HepG2 (cell line): ENCODE results near the gene SLC13A5. TPM values are rescaled to one million over a fixed set of nuclear protein-coding genes. Genes with fewer than 3 reads are reported as not detected.

Experiments used
- HMGA1 ChIP-seq: sonication (generic); formaldehyde crosslinking; conservative IDR thresholded peaks from 2 replicates; pipeline ENCODE4 v1.4.0; 2020; ENCODE audit warnings: missing genetic modification reagents
- HNF4A ChIP-seq: sonication (generic); formaldehyde crosslinking; IDR thresholded peaks from 2 replicates; pipeline ENCODE4 v1.4.0; 2020; ENCODE audit warnings: missing genetic modification reagents
- HNF4G ChIP-seq, 2 experiments: sonication (generic) in 1 of 2; formaldehyde crosslinking in 1 of 2; IDR thresholded peaks; 2 replicates each; pipeline versions ENCODE4 v1.4.0 to v1.6.1; 2011 to 2020; ENCODE audit warnings: borderline replicate concordance in 2 of 2, low read depth in 2 of 2, mild to moderate bottlenecking in 2 of 2, low read length in 1 of 2, missing genetic modification reagents in 1 of 2, moderate library complexity in 1 of 2
- HOXA3 ChIP-seq: sonication (generic); formaldehyde crosslinking; IDR thresholded peaks from 2 replicates; pipeline ENCODE4 v1.5.0; 2020; ENCODE audit warnings: missing genetic modification reagents
- PATZ1 ChIP-seq: sonication (generic); formaldehyde crosslinking; IDR thresholded peaks from 2 replicates; pipeline ENCODE4 v1.4.0; 2020; ENCODE audit warnings: missing genetic modification reagents
- PHF21A ChIP-seq: sonication (generic); formaldehyde crosslinking; IDR thresholded peaks from 2 replicates; pipeline ENCODE4 v1.5.0; 2020; ENCODE audit warnings: mild to moderate bottlenecking, missing genetic modification reagents
- POLR2AphosphoS5 ChIP-seq: IDR thresholded peaks from 2 replicates; pipeline ENCODE4 v1.6.1; 2012; ENCODE audit warnings: low read depth, low read length
- SALL1 ChIP-seq: sonication (generic); formaldehyde crosslinking; IDR thresholded peaks from 2 replicates; pipeline ENCODE4 v1.8.0; 2022; ENCODE audit warnings: mild to moderate bottlenecking, missing genetic modification reagents
- SIX1 ChIP-seq: sonication (generic); formaldehyde crosslinking; IDR thresholded peaks from 2 replicates; pipeline ENCODE4 v1.4.0; 2020; ENCODE audit warnings: missing genetic modification reagents, borderline replicate concordance
- TARDBP ChIP-seq: sonication (generic); formaldehyde crosslinking; IDR thresholded peaks from 2 replicates; pipeline ENCODE4 v1.8.0; 2022; ENCODE audit warnings: mild to moderate bottlenecking, missing genetic modification reagents
- ZNF263 ChIP-seq: sonication (generic); formaldehyde crosslinking; IDR thresholded peaks from 2 replicates; pipeline ENCODE4 v1.4.0; 2020; ENCODE audit warnings: missing genetic modification reagents
- ZNF563 ChIP-seq: sonication (generic); formaldehyde crosslinking; IDR thresholded peaks from 2 replicates; pipeline ENCODE4 v1.8.0; 2022; ENCODE audit warnings: mild to moderate bottlenecking, moderate library complexity, missing genetic modification reagents
- ZNF652 ChIP-seq: IDR thresholded peaks from 2 replicates; pipeline ENCODE4 v1.6.1; 2016; ENCODE audit warnings: low read depth, borderline replicate concordance
- polyA plus RNA-seq, 8 experiments: library from polyadenylated mRNA; depleted of rRNA in 3 of 8; stranded (reverse) in 7 of 8; unstranded in 1 of 8; fragments of >200 nt; fragmentation: Illumina TruSeq in 4 of 8; extraction: Trizol in 4 of 8; gene quantifications; 2 replicates each; pipeline versions ENCODE4 v1.2.1 to v1.2.3, GENCODE V29; 2011 to 2016; ENCODE audit warnings: low read depth in 4 of 8, missing spikeins in 1 of 8, mixed read lengths in 1 of 8; ENCODE audit not compliant: insufficient read depth in 1 of 8
- total RNA-seq, 5 experiments: library from RNA; depleted of rRNA; stranded (reverse); fragments of >200 nt; fragmentation: Illumina TruSeq; extraction: Trizol; gene quantifications; 2 replicates each; pipeline ENCODE4 v1.2.3, GENCODE V29; 2016; ENCODE audit warnings: low read depth in 1 of 5
- TF ChIP-seq, protein P1 (sequence below): sonication (generic); formaldehyde crosslinking; IDR thresholded peaks from 2 replicates; pipeline ENCODE4 v1.4.0; 2020; ENCODE audit warnings: missing genetic modification reagents
- TF ChIP-seq, protein P2 (sequence below): IDR thresholded peaks from 2 replicates; pipeline ENCODE4 v1.4.0; 2020; ENCODE audit warnings: mild to moderate bottlenecking, missing genetic modification reagents
- TF ChIP-seq, protein P3 (sequence below): sonication (generic); formaldehyde crosslinking; IDR thresholded peaks from 2 replicates; pipeline ENCODE4 v1.5.1; 2020; ENCODE audit warnings: mild to moderate bottlenecking, missing genetic modification reagents, moderate library complexity
- TF ChIP-seq, protein P4 (sequence below): IDR thresholded peaks from 2 replicates; pipeline ENCODE4 v1.6.1; 2012; ENCODE audit warnings: inconsistent platforms

SLC13A5 gene
- total and polyA plus RNA-seq, 2 of the 13 experiments (the other 11 are each of a cell fraction or from before 2014, with no cell fraction given), result 42.8 to 310 TPM

- TF ChIP-seq PATZ1 (CRISPR knock-in tag) (0 out of 2 replicates have a peak, but pooled peaks have one; percentile 30), PHF21A (no peak), ZNF652 (CRISPR knock-in tag) (no peak), HNF4A (peak; percentile 68), ZNF563 (CRISPR knock-in tag) (no peak), HNF4G (IDR thresholded peaks at IDR 0.05; ENCODE audit: borderline replicate concordance, low read depth, low read length) (peak; percentile 47; the same call in 1 of the 2 replicates), HNF4G (CRISPR knock-in tag; IDR thresholded peaks at IDR 0.05; ENCODE audit: borderline replicate concordance, low read depth) (no peak; the same call in 1 of the 2 replicates), ZNF263 (peak; percentile 56; the same call in 1 of the 2 replicates), SIX1 (CRISPR knock-in tag) (no peak), POLR2AphosphoS5 (peak; percentile 10; the same call in 1 of the 2 replicates), TARDBP (CRISPR knock-in tag) (peak; percentile 48; the same call in 1 of the 2 replicates), HOXA3 (CRISPR knock-in tag) (peak; percentile 55; the same call in 1 of the 2 replicates), SALL1 (CRISPR knock-in tag) (peak; percentile 55), HMGA1 (no peak)
- TF ChIP-seq, protein P1, sequence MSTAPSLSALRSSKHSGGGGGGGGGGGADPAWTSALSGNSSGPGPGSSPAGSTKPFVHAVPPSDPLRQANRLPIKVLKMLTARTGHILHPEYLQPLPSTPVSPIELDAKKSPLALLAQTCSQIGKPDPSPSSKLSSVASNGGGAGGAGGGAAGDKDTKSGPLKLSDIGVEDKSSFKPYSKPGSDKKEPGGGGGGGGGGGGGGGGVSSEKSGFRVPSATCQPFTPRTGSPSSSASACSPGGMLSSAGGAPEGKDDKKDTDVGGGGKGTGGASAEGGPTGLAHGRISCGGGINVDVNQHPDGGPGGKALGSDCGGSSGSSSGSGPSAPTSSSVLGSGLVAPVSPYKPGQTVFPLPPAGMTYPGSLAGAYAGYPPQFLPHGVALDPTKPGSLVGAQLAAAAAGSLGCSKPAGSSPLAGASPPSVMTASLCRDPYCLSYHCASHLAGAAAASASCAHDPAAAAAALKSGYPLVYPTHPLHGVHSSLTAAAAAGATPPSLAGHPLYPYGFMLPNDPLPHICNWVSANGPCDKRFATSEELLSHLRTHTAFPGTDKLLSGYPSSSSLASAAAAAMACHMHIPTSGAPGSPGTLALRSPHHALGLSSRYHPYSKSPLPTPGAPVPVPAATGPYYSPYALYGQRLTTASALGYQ (CRISPR knock-in tag), result 0 out of 2 replicates have a peak, but pooled peaks have one; percentile 17
- TF ChIP-seq, protein P2, sequence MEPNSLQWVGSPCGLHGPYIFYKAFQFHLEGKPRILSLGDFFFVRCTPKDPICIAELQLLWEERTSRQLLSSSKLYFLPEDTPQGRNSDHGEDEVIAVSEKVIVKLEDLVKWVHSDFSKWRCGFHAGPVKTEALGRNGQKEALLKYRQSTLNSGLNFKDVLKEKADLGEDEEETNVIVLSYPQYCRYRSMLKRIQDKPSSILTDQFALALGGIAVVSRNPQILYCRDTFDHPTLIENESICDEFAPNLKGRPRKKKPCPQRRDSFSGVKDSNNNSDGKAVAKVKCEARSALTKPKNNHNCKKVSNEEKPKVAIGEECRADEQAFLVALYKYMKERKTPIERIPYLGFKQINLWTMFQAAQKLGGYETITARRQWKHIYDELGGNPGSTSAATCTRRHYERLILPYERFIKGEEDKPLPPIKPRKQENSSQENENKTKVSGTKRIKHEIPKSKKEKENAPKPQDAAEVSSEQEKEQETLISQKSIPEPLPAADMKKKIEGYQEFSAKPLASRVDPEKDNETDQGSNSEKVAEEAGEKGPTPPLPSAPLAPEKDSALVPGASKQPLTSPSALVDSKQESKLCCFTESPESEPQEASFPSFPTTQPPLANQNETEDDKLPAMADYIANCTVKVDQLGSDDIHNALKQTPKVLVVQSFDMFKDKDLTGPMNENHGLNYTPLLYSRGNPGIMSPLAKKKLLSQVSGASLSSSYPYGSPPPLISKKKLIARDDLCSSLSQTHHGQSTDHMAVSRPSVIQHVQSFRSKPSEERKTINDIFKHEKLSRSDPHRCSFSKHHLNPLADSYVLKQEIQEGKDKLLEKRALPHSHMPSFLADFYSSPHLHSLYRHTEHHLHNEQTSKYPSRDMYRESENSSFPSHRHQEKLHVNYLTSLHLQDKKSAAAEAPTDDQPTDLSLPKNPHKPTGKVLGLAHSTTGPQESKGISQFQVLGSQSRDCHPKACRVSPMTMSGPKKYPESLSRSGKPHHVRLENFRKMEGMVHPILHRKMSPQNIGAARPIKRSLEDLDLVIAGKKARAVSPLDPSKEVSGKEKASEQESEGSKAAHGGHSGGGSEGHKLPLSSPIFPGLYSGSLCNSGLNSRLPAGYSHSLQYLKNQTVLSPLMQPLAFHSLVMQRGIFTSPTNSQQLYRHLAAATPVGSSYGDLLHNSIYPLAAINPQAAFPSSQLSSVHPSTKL, result peak; percentile 19; the same call in 1 of the 2 replicates
- TF ChIP-seq, protein P3, sequence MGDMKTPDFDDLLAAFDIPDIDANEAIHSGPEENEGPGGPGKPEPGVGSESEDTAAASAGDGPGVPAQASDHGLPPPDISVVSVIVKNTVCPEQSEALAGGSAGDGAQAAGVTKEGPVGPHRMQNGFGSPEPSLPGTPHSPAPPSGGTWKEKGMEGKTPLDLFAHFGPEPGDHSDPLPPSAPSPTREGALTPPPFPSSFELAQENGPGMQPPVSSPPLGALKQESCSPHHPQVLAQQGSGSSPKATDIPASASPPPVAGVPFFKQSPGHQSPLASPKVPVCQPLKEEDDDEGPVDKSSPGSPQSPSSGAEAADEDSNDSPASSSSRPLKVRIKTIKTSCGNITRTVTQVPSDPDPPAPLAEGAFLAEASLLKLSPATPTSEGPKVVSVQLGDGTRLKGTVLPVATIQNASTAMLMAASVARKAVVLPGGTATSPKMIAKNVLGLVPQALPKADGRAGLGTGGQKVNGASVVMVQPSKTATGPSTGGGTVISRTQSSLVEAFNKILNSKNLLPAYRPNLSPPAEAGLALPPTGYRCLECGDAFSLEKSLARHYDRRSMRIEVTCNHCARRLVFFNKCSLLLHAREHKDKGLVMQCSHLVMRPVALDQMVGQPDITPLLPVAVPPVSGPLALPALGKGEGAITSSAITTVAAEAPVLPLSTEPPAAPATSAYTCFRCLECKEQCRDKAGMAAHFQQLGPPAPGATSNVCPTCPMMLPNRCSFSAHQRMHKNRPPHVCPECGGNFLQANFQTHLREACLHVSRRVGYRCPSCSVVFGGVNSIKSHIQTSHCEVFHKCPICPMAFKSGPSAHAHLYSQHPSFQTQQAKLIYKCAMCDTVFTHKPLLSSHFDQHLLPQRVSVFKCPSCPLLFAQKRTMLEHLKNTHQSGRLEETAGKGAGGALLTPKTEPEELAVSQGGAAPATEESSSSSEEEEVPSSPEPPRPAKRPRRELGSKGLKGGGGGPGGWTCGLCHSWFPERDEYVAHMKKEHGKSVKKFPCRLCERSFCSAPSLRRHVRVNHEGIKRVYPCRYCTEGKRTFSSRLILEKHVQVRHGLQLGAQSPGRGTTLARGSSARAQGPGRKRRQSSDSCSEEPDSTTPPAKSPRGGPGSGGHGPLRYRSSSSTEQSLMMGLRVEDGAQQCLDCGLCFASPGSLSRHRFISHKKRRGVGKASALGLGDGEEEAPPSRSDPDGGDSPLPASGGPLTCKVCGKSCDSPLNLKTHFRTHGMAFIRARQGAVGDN, result peak; percentile 86
- TF ChIP-seq, protein P4, sequence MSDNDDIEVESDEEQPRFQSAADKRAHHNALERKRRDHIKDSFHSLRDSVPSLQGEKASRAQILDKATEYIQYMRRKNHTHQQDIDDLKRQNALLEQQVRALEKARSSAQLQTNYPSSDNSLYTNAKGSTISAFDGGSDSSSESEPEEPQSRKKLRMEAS, result peak; percentile 29; the same call in 1 of the 2 replicates
Observed at GRCh38 chr17:6704470-6705052, 8.6 kb downstream of the SLC13A5 start (continued).
